Liver (tissue), 3 donors: ENCODE data around the gene EMP2.
"Not testable (repeated sequence)": the region's sequence is repeated elsewhere in the genome, so short reads cannot be mapped to it uniquely, and the experiment has no call there.

ENCODE experiments used
- CTCF ChIP-seq: fragments of 150-350 bp; IDR thresholded peaks from 2 replicates; pipeline ENCODE4 v1.5.1; 2017; ENCODE audit warnings: improper control_type of control experiment, low read depth, low read length; ENCODE audit not compliant: missing input control
- JUND ChIP-seq, 2 donors: IDR thresholded peaks; 2 replicates each; pipeline ENCODE4 v1.6.1; 2016; ENCODE audit warnings: antibody characterized with exemption in 2 of 2
- RAD21 ChIP-seq, 2 donors: IDR thresholded peaks; 2 replicates each; pipeline ENCODE4 v1.6.1; 2016; ENCODE audit warnings: antibody characterized with exemption in 2 of 2, mild to moderate bottlenecking in 2 of 2
- SP1 ChIP-seq: IDR thresholded peaks from 2 replicates; pipeline ENCODE4 v1.6.1; 2018; ENCODE audit warnings: antibody characterized with exemption, mild to moderate bottlenecking
- TAF1 ChIP-seq: conservative IDR thresholded peaks from 2 replicates; pipeline ENCODE4 v1.6.1; 2016; ENCODE audit warnings: antibody characterized with exemption, mild to moderate bottlenecking
- YY1 ChIP-seq: IDR thresholded peaks from 2 replicates; pipeline ENCODE4 v1.6.1; 2016; ENCODE audit warnings: antibody characterized with exemption, mild to moderate bottlenecking
- TF ChIP-seq, protein P1 (sequence below): IDR thresholded peaks from 2 replicates; pipeline ENCODE4 v1.6.1; 2016; ENCODE audit warnings: antibody characterized with exemption
- TF ChIP-seq, protein P2 (sequence below): IDR thresholded peaks from 2 replicates; pipeline ENCODE4 v1.6.1; 2016; ENCODE audit warnings: antibody characterized with exemption
- TF ChIP-seq, protein P3 (sequence below): IDR thresholded peaks from 2 replicates; pipeline ENCODE4 v1.6.1; 2016; ENCODE audit warnings: antibody characterized with exemption, mild to moderate bottlenecking
- donor health status: healthy.
- donor health status: healthy.

- TF ChIP-seq CTCF; YY1; RAD21 (IDR thresholded peaks at IDR 0.05); SP1; TAF1; JUND (IDR thresholded peaks at IDR 0.05): not testable (repeated sequence)
- TF ChIP-seq, protein P1, sequence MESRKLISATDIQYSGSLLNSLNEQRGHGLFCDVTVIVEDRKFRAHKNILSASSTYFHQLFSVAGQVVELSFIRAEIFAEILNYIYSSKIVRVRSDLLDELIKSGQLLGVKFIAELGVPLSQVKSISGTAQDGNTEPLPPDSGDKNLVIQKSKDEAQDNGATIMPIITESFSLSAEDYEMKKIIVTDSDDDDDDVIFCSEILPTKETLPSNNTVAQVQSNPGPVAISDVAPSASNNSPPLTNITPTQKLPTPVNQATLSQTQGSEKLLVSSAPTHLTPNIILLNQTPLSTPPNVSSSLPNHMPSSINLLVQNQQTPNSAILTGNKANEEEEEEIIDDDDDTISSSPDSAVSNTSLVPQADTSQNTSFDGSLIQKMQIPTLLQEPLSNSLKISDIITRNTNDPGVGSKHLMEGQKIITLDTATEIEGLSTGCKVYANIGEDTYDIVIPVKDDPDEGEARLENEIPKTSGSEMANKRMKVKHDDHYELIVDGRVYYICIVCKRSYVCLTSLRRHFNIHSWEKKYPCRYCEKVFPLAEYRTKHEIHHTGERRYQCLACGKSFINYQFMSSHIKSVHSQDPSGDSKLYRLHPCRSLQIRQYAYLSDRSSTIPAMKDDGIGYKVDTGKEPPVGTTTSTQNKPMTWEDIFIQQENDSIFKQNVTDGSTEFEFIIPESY = not testable (repeated sequence)
- TF ChIP-seq, protein P2, sequence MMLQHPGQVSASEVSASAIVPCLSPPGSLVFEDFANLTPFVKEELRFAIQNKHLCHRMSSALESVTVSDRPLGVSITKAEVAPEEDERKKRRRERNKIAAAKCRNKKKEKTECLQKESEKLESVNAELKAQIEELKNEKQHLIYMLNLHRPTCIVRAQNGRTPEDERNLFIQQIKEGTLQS = not testable (repeated sequence)
- TF ChIP-seq, protein P3, sequence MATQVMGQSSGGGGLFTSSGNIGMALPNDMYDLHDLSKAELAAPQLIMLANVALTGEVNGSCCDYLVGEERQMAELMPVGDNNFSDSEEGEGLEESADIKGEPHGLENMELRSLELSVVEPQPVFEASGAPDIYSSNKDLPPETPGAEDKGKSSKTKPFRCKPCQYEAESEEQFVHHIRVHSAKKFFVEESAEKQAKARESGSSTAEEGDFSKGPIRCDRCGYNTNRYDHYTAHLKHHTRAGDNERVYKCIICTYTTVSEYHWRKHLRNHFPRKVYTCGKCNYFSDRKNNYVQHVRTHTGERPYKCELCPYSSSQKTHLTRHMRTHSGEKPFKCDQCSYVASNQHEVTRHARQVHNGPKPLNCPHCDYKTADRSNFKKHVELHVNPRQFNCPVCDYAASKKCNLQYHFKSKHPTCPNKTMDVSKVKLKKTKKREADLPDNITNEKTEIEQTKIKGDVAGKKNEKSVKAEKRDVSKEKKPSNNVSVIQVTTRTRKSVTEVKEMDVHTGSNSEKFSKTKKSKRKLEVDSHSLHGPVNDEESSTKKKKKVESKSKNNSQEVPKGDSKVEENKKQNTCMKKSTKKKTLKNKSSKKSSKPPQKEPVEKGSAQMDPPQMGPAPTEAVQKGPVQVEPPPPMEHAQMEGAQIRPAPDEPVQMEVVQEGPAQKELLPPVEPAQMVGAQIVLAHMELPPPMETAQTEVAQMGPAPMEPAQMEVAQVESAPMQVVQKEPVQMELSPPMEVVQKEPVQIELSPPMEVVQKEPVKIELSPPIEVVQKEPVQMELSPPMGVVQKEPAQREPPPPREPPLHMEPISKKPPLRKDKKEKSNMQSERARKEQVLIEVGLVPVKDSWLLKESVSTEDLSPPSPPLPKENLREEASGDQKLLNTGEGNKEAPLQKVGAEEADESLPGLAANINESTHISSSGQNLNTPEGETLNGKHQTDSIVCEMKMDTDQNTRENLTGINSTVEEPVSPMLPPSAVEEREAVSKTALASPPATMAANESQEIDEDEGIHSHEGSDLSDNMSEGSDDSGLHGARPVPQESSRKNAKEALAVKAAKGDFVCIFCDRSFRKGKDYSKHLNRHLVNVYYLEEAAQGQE = not testable (repeated sequence)
These were observed 20.6 kb downstream of the EMP2 start for GRCh38 chr16:10559792-10560191.
